Measurements from ENCODE around the gene PCSK4. TPM values are rescaled to one million over a fixed set of nuclear protein-coding genes. Genes with fewer than 3 reads are reported as not detected.
"Not testable (repeated sequence)": the region's sequence is repeated elsewhere in the genome, so short reads cannot be mapped to it uniquely, and the experiment has no call there.

The PCSK4 gene
- total RNA-seq, 4 donors from 2014 or later: 1.3 to 4.9 (median 2.2) TPM

GRCh38 chr19:1532003-1532402, 41.9 kb upstream of the PCSK4 start:
- Histone ChIP-seq H3K27me3 (peaks cover 0 to 30% of the 10 kb centered on the region in 2 donors), H3K4me1 (no peaks in the 10 kb centered on the region), H3K9me3 (no peaks in the 10 kb centered on the region), H3K36me3 (no peaks in the 10 kb centered on the region), H3K27ac (no peak overlapping the region), H3K4me3 (no peak overlapping the region)
- TF ChIP-seq EP300 (IDR thresholded peaks at IDR 0.05) (no peak), CTCF (IDR thresholded peaks at IDR 0.05) (no peak), POLR2A (IDR thresholded peaks at IDR 0.05) (no peak)
- WGBS, 2 donors: 90 to 93% methylated on average over 9 of the region's 9 CpGs
- no peak for DNase-seq (ENCODE audit: low spot score in 2 of 2)

GRCh38 chr19:1531587-1531986, 41.4 kb upstream of the PCSK4 start:
- H3K4me3 ChIP-seq: no peak overlapping the region
- H3K9me3 ChIP-seq: no peaks in the 10 kb centered on the region
- H3K4me1 ChIP-seq: no peaks in the 10 kb centered on the region
- H3K27ac ChIP-seq: no peak overlapping the region
- H3K27me3 ChIP-seq: peaks cover 0 to 34% of the 10 kb centered on the region in 2 donors
- 72 to 81% methylated on average over 11 of the region's 11 CpGs for WGBS, 2 donors
- no peaks in the 10 kb centered on the region for H3K36me3 ChIP-seq
- no peak for DNase-seq (ENCODE audit: low spot score in 2 of 2)
- TF ChIP-seq CTCF (IDR thresholded peaks at IDR 0.05) (no peak), EP300 (IDR thresholded peaks at IDR 0.05) (no peak), POLR2A (IDR thresholded peaks at IDR 0.05) (no peak)

GRCh38 chr19:1530856-1531255, 40.7 kb upstream of the PCSK4 start:
- H3K36me3 ChIP-seq; H3K9me3 ChIP-seq; H3K4me1 ChIP-seq; DNase-seq (ENCODE audit: low spot score in 2 of 2); H3K4me3 ChIP-seq; H3K27ac ChIP-seq: not testable (repeated sequence)
- WGBS, 2 donors: 94 to 95% methylated on average over 11 of the region's 11 CpGs
- peaks cover 0 to 42% of the 10 kb centered on the region in 2 donors for H3K27me3 ChIP-seq

DNA sequence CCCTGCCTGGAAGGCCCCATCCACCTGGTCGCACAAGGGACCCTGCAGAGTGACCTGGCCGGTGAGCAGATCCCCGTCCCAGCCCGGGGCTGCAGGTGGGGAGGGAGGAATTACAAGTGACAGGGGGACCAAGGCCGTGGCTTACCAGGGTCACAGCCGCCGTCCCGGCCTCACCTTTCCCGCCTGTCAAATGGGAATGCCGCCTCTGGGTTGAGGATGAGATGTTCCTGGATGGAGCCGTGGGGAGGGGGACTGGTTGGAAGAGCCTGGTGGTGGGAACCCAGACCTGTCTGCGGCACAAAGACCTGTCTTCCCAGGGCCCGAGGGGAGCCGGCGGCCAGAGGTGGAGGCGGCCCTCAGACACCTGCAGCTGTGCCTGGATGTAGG, 39.3 kb upstream of the PCSK4 start:
- TF ChIP-seq EP300 (IDR thresholded peaks at IDR 0.05) (no peak), POLR2A (IDR thresholded peaks at IDR 0.05) (no peak), CTCF (IDR thresholded peaks at IDR 0.05) (no peak)
- no peak for DNase-seq (ENCODE audit: low spot score in 2 of 2)
- Histone ChIP-seq H3K4me3 (no peak overlapping the region), H3K9me3 (no peaks in the 10 kb centered on the region), H3K27me3 (peaks cover 0 to 56% of the 10 kb centered on the region in 2 donors), H3K4me1 (peaks cover 0 to 2% (median 0%) of the 10 kb centered on the region in 4 donors), H3K27ac (no peak overlapping the region), H3K36me3 (no peaks in the 10 kb centered on the region)
- 76% methylated on average over 9 to 15 of the region's 16 CpGs for WGBS, 2 donors

DNA sequence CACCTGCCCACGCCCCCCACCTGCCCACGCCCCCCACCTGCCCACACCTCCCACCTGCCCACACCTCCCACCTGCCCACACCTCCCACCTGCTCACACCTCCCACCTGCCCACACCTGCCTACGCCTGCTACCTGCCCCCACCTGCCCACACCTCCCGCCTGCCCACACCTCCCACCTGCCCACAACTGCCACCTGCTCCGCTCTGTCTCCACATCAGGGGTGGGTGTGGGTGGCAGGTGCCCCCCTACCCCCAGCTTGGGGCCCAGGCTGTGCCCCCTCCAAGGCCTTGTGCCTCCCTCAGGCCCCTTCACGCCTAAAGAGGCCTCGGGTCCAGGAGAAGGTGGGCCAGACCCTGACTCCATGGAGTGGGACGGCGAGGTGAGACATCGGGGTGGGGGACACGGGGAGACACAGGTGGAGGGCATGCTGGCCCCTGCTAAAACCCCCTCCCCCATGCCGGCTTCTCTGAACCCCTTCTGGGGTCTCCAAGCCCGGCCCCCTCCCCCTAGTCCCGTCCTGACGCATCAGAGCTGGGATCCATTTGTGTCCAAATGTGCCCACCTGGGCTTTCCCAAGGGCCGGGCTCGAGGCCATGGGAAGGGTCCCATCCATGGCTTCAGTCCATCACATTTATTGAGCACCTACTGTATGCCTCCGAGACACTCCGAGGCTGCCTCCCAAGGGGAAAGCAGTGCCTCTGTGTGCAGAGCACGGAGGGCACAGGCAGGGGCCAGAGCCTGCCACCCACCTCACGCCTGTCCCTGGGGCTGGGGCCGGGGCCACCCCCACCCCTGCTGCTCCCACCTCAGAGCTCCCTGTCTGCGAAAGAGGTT, 38.7 kb upstream of the PCSK4 start:
- 73 to 80% methylated on average over 17 to 20 of the region's 23 CpGs for WGBS, 2 donors
- TF ChIP-seq EP300 (IDR thresholded peaks at IDR 0.05) (no peak), CTCF (IDR thresholded peaks at IDR 0.05) (no peak), POLR2A (IDR thresholded peaks at IDR 0.05) (no peak)
- Histone ChIP-seq H3K27me3 (peaks cover 0 to 58% of the 10 kb centered on the region in 2 donors), H3K4me3 (no peak overlapping the region), H3K4me1 (peaks cover 0 to 8% (median 0%) of the 10 kb centered on the region in 4 donors), H3K9me3 (no peaks in the 10 kb centered on the region), H3K36me3 (no peaks in the 10 kb centered on the region), H3K27ac (no peak overlapping the region)
- DNase-seq (ENCODE audit: low spot score in 2 of 2): no peak

All from tibial nerve (tissue), 4 donors.